H1 (cell line): ENCODE measurements around the gene CCDC144A.
"Not testable (repeated sequence)": the region's sequence is repeated elsewhere in the genome, so short reads cannot be mapped to it uniquely, and the experiment has no call there.

Experiments used
- BRCA1 ChIP-seq: IDR thresholded peaks from 2 replicates; pipeline ENCODE4 v1.6.1; 2012; ENCODE audit warnings: low read depth, low read length, improper control_type of control experiment
- TAF1 ChIP-seq: IDR thresholded peaks from 2 replicates; pipeline ENCODE4 v1.6.1; 2011; ENCODE audit warnings: mild to moderate bottlenecking, low read depth, low read length
- TCF12 ChIP-seq: IDR thresholded peaks from 2 replicates; pipeline ENCODE4 v1.6.1; 2011; ENCODE audit warnings: low read depth, mild to moderate bottlenecking, low read length
- TEAD4 ChIP-seq: IDR thresholded peaks from 2 replicates; pipeline ENCODE4 v1.6.1; 2012; ENCODE audit warnings: low read depth, low read length, inconsistent platforms, mixed read lengths
- ZNF274 ChIP-seq: IDR thresholded peaks from 2 replicates; pipeline ENCODE4 v1.7.0; 2012; ENCODE audit warnings: low read length, borderline replicate concordance; ENCODE audit errors: extremely low read depth
- TF ChIP-seq, protein P1 (sequence below): IDR thresholded peaks from 2 replicates; pipeline ENCODE4 v1.6.1; 2011; ENCODE audit warnings: low read depth, mild to moderate bottlenecking, low read length; ENCODE audit not compliant: insufficient read depth
- TF ChIP-seq, protein P2 (sequence below), 3 experiments: IDR thresholded peaks; 1 replicate in 2 of 3; 2 replicates in 1 of 3; pipeline versions ENCODE4 v1.5.1 to v1.6.1; 2011; ENCODE audit warnings: low read length in 3 of 3, mild to moderate bottlenecking in 3 of 3, inconsistent platforms in 2 of 3, low read depth in 1 of 3, moderate library complexity in 1 of 3; ENCODE audit not compliant: insufficient read depth in 1 of 3; ENCODE audit errors: control extremely low read depth in 1 of 3

DNA sequence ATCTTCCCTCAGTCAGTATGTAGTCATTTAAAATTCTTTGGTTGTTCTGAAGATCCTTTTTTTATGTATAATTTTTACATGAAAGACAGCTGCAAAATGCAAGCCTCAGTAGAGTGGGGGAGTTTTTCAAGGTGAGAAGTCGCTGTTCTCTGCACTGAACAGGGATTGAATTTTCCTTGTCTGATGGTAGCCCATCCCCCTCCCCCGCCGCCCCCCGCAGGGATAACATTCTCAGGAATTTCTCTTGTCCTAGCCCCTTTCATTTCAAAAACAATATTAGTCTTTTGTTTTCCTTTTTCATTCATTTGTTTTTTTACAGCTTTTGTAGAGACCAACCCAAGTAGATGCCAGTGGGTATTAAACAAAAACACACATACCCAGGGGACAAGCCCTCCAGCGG lies 2.9 kb upstream of the CCDC144A start:
- TF ChIP-seq BRCA1, TAF1, TCF12, ZNF274, TEAD4: not testable (repeated sequence)
- TF ChIP-seq, protein P1, sequence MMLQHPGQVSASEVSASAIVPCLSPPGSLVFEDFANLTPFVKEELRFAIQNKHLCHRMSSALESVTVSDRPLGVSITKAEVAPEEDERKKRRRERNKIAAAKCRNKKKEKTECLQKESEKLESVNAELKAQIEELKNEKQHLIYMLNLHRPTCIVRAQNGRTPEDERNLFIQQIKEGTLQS: not testable (repeated sequence)
- TF ChIP-seq, protein P2, sequence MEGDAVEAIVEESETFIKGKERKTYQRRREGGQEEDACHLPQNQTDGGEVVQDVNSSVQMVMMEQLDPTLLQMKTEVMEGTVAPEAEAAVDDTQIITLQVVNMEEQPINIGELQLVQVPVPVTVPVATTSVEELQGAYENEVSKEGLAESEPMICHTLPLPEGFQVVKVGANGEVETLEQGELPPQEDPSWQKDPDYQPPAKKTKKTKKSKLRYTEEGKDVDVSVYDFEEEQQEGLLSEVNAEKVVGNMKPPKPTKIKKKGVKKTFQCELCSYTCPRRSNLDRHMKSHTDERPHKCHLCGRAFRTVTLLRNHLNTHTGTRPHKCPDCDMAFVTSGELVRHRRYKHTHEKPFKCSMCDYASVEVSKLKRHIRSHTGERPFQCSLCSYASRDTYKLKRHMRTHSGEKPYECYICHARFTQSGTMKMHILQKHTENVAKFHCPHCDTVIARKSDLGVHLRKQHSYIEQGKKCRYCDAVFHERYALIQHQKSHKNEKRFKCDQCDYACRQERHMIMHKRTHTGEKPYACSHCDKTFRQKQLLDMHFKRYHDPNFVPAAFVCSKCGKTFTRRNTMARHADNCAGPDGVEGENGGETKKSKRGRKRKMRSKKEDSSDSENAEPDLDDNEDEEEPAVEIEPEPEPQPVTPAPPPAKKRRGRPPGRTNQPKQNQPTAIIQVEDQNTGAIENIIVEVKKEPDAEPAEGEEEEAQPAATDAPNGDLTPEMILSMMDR (IDR thresholded peaks at IDR 0.05; ENCODE audit: control extremely low read depth in 1 of 3, insufficient read depth in 1 of 3, low read depth in 1 of 3, low read length in 3 of 3): not testable (repeated sequence)
